SU-DHL-6 (cell line): ENCODE results near the gene NR1D1.

ENCODE experiments used
- H2AFZ ChIP-seq: fragments of 200-600 bp; sonication (generic); 2 replicates; pipeline ENCODE4 v1.6.1; 2014; ENCODE audit warnings: low read depth, mild to moderate bottlenecking, moderate library complexity, mixed read lengths, antibody characterized with exemption, low read length; ENCODE audit not compliant: severe bottlenecking
- H3F3A ChIP-seq: fragments of 200-600 bp; shearing (Covaris generic); 2 replicates; pipeline ENCODE4 v1.6.0; 2016; ENCODE audit warnings: antibody characterized with exemption, mild to moderate bottlenecking; ENCODE audit not compliant: insufficient read depth
- H3K27ac ChIP-seq: fragments of 200-600 bp; sonication (generic); 2 replicates; pipeline ENCODE4 v1.5.1; 2016; ENCODE audit warnings: low read depth, mild to moderate bottlenecking, low read length, moderate library complexity, mixed read lengths
- H3K27me3 ChIP-seq: fragments of 200-600 bp; sonication (generic), shearing (Covaris generic); 2 replicates; pipeline ENCODE4 v1.6.0; 2014; ENCODE audit warnings: mild to moderate bottlenecking, low read length
- H3K36me3 ChIP-seq: fragments of 200-600 bp; sonication (generic); 2 replicates; pipeline ENCODE4 v1.6.1; 2014; ENCODE audit warnings: mild to moderate bottlenecking, low read length, mixed read lengths
- H3K4me2 ChIP-seq: fragments of 300-600, 200-600 bp; shearing (Covaris generic), sonication (generic); 2 replicates; pipeline ENCODE4 v1.6.0; 2014; ENCODE audit warnings: low read length, low read depth, mild to moderate bottlenecking; ENCODE audit not compliant: poor library complexity, severe bottlenecking
- H3K4me3 ChIP-seq: fragments of 200-600 bp; sonication (generic); 2 replicates; pipeline ENCODE4 v1.5.1; 2014; ENCODE audit warnings: antibody characterized with exemption, low read length, mild to moderate bottlenecking, mixed read lengths; ENCODE audit not compliant: insufficient read depth, poor library complexity, severe bottlenecking
- H3K79me2 ChIP-seq: fragments of 200-600 bp; sonication (generic); 2 replicates; pipeline ENCODE4 v1.6.1; 2014; ENCODE audit warnings: mild to moderate bottlenecking, low read length, moderate library complexity; ENCODE audit not compliant: insufficient read depth
- H3K9ac ChIP-seq: fragments of 200-600 bp; sonication (generic); 2 replicates; pipeline ENCODE4 v1.7.0; 2014; ENCODE audit warnings: mild to moderate bottlenecking, low read length
- H3K9me2 ChIP-seq: fragments of 200-600 bp; sonication (generic); replicated peaks from 2 replicates; pipeline ENCODE4 v1.6.1; 2014; ENCODE audit warnings: low read length; ENCODE audit not compliant: insufficient read depth
- H3K9me3 ChIP-seq: fragments of 200-600 bp; sonication (generic); 2 replicates; pipeline ENCODE4 v1.6.1; 2014; ENCODE audit warnings: low read length, mixed read lengths; ENCODE audit not compliant: insufficient read depth
- H4K20me1 ChIP-seq: fragments of 200-600 bp; sonication (generic); 2 replicates; pipeline ENCODE4 v1.6.1; 2014; ENCODE audit warnings: low read depth, mild to moderate bottlenecking, antibody characterized with exemption, low read length, moderate library complexity, mixed read lengths
- CTCF ChIP-seq: fragments of 200-600 bp; sonication (generic); IDR thresholded peaks from one replicate; pipeline ENCODE4 v1.5.1; 2017; ENCODE audit warnings: antibody characterized with exemption, mild to moderate bottlenecking, low read length, moderate library complexity; ENCODE audit not compliant: insufficient read depth, poor library complexity, severe bottlenecking
- EZH2phosphoT487 ChIP-seq: fragments of 200-600 bp; sonication (generic), shearing (Covaris generic); conservative IDR thresholded peaks from 2 replicates; pipeline ENCODE4 v1.6.1; 2018; ENCODE audit warnings: mild to moderate bottlenecking, antibody characterized with exemption, low read length, moderate library complexity, mixed read lengths

The NR1D1 gene

GRCh38 chr17:40084477-40084876, 15.9 kb downstream of the NR1D1 start:
- Histone ChIP-seq H3K9ac (no peak overlapping the region), H3K4me3 (no peak overlapping the region), H3K27me3 (no peaks in the 10 kb centered on the region), H2AFZ (no peak overlapping the region), H3K9me2 (no peaks in the 10 kb centered on the region), H3K79me2 (no peaks in the 10 kb centered on the region), H3K27ac (no peak overlapping the region), H3K36me3 (no peaks in the 10 kb centered on the region), H4K20me1 (no peaks in the 10 kb centered on the region), H3K9me3 (no peaks in the 10 kb centered on the region), H3K4me2 (no peak overlapping the region), H3F3A (no peaks in the 10 kb centered on the region)
- TF ChIP-seq EZH2phosphoT487 (no peak), CTCF (no peak)

GRCh38 chr17:40079545-40079944, 20.8 kb downstream of the NR1D1 start:
- H3K27me3 ChIP-seq = no peaks in the 10 kb centered on the region
- no peaks in the 10 kb centered on the region for H4K20me1 ChIP-seq
- H3K4me2 ChIP-seq = no peak overlapping the region
- no peak overlapping the region for H3K27ac ChIP-seq
- no peaks in the 10 kb centered on the region for H3K9me3 ChIP-seq
- H3K4me3 ChIP-seq = no peak overlapping the region
- H2AFZ ChIP-seq = no peak overlapping the region
- H3K79me2 ChIP-seq = no peaks in the 10 kb centered on the region
- H3K9ac ChIP-seq = no peak overlapping the region
- H3K9me2 ChIP-seq = no peaks in the 10 kb centered on the region
- no peak for TF ChIP-seq CTCF
- no peak for TF ChIP-seq EZH2phosphoT487
- no peaks in the 10 kb centered on the region for H3K36me3 ChIP-seq
- H3F3A ChIP-seq = no peaks in the 10 kb centered on the region

GRCh38 chr17:40076591-40076990, 23.8 kb downstream of the NR1D1 start:
- no peak overlapping the region for H3K9ac ChIP-seq
- H3K27ac ChIP-seq = no peak overlapping the region
- H3K79me2 ChIP-seq = no peaks in the 10 kb centered on the region
- H3K4me3 ChIP-seq = no peak overlapping the region
- H3F3A ChIP-seq = no peaks in the 10 kb centered on the region
- H3K36me3 ChIP-seq = no peaks in the 10 kb centered on the region
- no peaks in the 10 kb centered on the region for H4K20me1 ChIP-seq
- no peak for TF ChIP-seq CTCF
- TF ChIP-seq EZH2phosphoT487 = no peak
- H3K4me2 ChIP-seq = no peak overlapping the region
- H3K27me3 ChIP-seq = no peaks in the 10 kb centered on the region
- H3K9me2 ChIP-seq = no peaks in the 10 kb centered on the region
- H2AFZ ChIP-seq = no peak overlapping the region
- no peaks in the 10 kb centered on the region for H3K9me3 ChIP-seq
